ENCODE results near the gene TNFRSF8. TPM values are rescaled to one million over a fixed set of nuclear protein-coding genes. Genes with fewer than 3 reads are reported as not detected.

The TNFRSF8 gene
- total RNA-seq, 1 donor = 0.09 TPM

GRCh38 chr1:12080156-12080555 lies 17.1 kb downstream of the TNFRSF8 start:
- H3K4me3 ChIP-seq (ENCODE audit: low read depth, low read length) = no peak overlapping the region
- no peak for DNase-seq (ENCODE audit: low read depth)
- no peak for TF ChIP-seq CTCF (IDR thresholded peaks at IDR 0.05; ENCODE audit: insufficient read depth, low read length)

DNA sequence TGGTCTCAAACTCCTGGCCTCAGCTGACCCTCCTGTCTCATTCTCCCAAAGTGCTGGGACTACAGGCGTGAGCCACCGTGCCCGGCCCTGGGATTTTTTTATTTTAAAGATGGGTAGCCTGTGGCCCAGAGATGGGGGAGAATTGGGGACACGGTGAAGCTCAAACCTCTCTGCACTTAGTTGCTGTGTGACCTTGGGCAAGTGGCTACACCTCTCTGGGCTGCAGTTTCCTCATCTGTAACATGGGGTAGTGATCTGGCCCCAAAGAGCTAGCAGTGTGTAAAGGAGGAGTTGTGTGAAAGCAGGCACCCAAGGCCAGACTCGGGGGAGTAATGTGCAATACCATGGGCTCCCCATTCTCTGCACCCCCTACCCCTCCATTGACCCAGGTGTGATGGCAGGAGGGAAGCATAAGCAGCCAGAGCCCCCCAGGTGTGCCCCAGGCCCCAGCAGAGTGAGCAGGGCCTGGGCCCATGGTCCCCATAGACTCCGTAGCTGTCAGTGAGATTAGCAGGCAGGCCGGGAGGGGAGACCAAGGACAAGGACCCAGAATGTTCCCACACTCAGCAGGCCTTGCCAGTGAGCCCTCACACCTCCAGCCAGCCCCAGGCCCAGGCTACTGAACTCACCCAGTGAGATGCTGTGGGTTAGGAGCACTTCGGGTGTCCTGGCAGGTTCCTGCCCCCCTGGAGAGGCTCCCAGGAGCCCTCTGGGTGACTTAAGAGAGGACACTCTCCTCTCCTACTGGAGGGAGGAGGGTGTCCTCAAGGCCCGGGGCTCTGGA lies 17.9 kb downstream of the TNFRSF8 start:
- TF ChIP-seq CTCF (IDR thresholded peaks at IDR 0.05; ENCODE audit: insufficient read depth, low read length) = no peak
- no peak for DNase-seq (ENCODE audit: low read depth)
- no peak overlapping the region for H3K4me3 ChIP-seq (ENCODE audit: low read depth, low read length)

- no peak overlapping the region for H3K4me3 ChIP-seq (ENCODE audit: low read depth, low read length)
- DNase-seq (ENCODE audit: low read depth) = no peak
- no peak for TF ChIP-seq CTCF (IDR thresholded peaks at IDR 0.05; ENCODE audit: insufficient read depth, low read length)
Measured at GRCh38 chr1:12081648-12082396, 18.7 kb downstream of the TNFRSF8 start.

- no peak for TF ChIP-seq CTCF (IDR thresholded peaks at IDR 0.05; ENCODE audit: insufficient read depth, low read length)
- no peak overlapping the region for H3K4me3 ChIP-seq (ENCODE audit: low read depth, low read length)
- DNase-seq (ENCODE audit: low read depth) = no peak
Measured at GRCh38 chr1:12082988-12083387, 19.9 kb downstream of the TNFRSF8 start.

- H3K4me3 ChIP-seq (ENCODE audit: low read depth, low read length) = no peak overlapping the region
- DNase-seq (ENCODE audit: low read depth) = peak; percentile 62
- TF ChIP-seq CTCF (IDR thresholded peaks at IDR 0.05; ENCODE audit: insufficient read depth, low read length) = no peak
Measured at GRCh38 chr1:12083766-12084165, 20.7 kb downstream of the TNFRSF8 start.

DNA sequence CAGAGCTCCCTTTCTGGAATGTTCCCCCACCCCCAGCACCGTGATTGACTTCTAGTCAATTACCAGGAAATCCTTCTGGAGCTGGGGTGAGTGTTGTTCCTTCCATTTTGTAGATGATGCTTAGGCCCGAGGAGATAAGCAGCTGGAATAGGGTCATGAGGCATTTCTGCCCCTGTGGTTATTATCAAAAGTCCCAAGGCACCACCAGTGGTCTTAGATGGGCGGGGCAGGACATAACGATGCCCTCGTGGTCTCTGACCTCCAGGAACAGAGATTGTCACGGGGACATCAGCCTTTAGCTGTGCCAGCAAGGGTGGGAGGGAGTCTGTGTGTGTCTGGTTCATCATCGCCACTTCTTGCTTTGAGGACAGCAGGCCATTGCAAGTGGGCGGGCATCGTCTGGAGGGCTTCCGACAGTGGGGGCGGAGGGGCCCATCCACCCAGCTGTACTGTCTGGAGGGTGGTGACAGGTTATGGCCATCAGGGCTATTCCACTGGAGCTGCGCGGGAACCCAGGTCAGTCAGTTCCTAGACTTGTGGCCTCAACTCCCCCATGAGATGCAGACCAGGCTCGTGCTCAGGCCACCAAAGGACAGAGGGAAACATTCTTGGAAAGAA lies 22.6 kb downstream of the TNFRSF8 start:
- no peak overlapping the region for H3K4me3 ChIP-seq (ENCODE audit: low read depth, low read length)
- no peak for DNase-seq (ENCODE audit: low read depth)
- TF ChIP-seq CTCF (IDR thresholded peaks at IDR 0.05; ENCODE audit: insufficient read depth, low read length) = no peak

Data from fibroblast of the aortic adventitia (primary cell).